Right lobe of liver (tissue), 6 donors: Measurements from ENCODE around the gene IFNA21. TPM values are rescaled to one million over a fixed set of nuclear protein-coding genes. Genes with fewer than 3 reads are reported as not detected.

Experiments
- ATAC-seq, 4 donors: fragments of 200-7000 bp; cut with Tn5 transposase; one replicate each; pipeline ENCODE4 v1.9.1; 2020; ENCODE audit warnings: mild to moderate bottlenecking in 4 of 4, moderate library complexity in 4 of 4
- DNase-seq, 3 donors: peaks; one replicate each; pipeline ENCODE4 v3.0.0-alpha.2; 2020
- H3K27ac ChIP-seq, 3 donors: fragments of 200-600 bp; one replicate each; pipeline ENCODE4 v1.8.0; 2022
- H3K27me3 ChIP-seq, 2 donors: fragments of 200-600 bp; one replicate each; pipeline ENCODE4 v1.8.0; 2022
- H3K36me3 ChIP-seq, 4 donors: fragments of 200-600 bp; sonication (generic) in 1 of 4; one replicate each; pipeline versions ENCODE4 v1.5.1 to v1.8.0; 2017 to 2022; ENCODE audit warnings: control low read depth in 1 of 4
- H3K4me1 ChIP-seq, 4 donors: fragments of 200-600 bp; sonication (generic) in 1 of 4; one replicate each; pipeline versions ENCODE4 v1.5.1 to v1.8.0; 2017 to 2022; ENCODE audit warnings: control low read depth in 1 of 4
- H3K4me3 ChIP-seq, 3 donors: fragments of 200-600 bp; one replicate each; pipeline ENCODE4 v1.8.0; 2022
- H3K9me3 ChIP-seq, 4 donors: fragments of 200-600 bp; sonication (generic) in 1 of 4; one replicate each; pipeline versions ENCODE4 v1.5.1 to v1.8.0; 2017 to 2022; ENCODE audit warnings: control low read depth in 1 of 4
- CTCF ChIP-seq, 4 donors: fragments of 200-600 bp in 3 of 4; fragments of 450-650 bp in 1 of 4; IDR thresholded peaks; one replicate each; pipeline versions ENCODE4 v1.5.1 to v1.8.0; 2016 to 2022; ENCODE audit warnings: antibody characterized with exemption in 4 of 4, mild to moderate bottlenecking in 2 of 4
- POLR2A ChIP-seq: fragments of 450-650 bp; IDR thresholded peaks from one replicate; pipeline ENCODE4 v1.6.1; 2017; ENCODE audit warnings: antibody characterized with exemption, mild to moderate bottlenecking
- WGBS: methylation state at CpG from one replicate; pipeline ENCODE4 v1.1.6; 2018; ENCODE audit warnings: low coverage, low lambda C conversion rate; ENCODE audit not compliant: insufficient coverage; ENCODE audit errors: missing lambda C conversion rate; 5-methylcytosine and 5-hydroxymethylcytosine counted together
- intact Hi-C, 2 donors: fragments of 100-400 bp; cut with DNase I; formaldehyde crosslinking; loops; one replicate each; pipeline versions ENCODE4 v1.11.2 to v1.14.1; 2022
- total RNA-seq, 6 experiments: library from RNA; depleted of rRNA in 2 of 6; stranded (reverse); fragments of >200 nt in 2 of 6; fragmentation: NEBNext Ultra II Directional in 3 of 6; extraction: Animal tissue kit (Norgen Biotek cat#: 25700) in 3 of 6; gene quantifications; one replicate each; pipeline versions ENCODE4 v1.1.0 to v1.2.4, GENCODE V29; 2016 to 2023
- donor health status: DM: no; HTN: yes; CAD: no.
- donor health status: DM: no; HTN: no; CAD: no.
- donor health status: DM: no; HTN: no; CAD: no.
- donor health status: DM: no; HTN: yes; CAD: no.
- donor health status: DM: no; HTN: yes; CAD: no.

IFNA21 gene
- total RNA-seq, 6 experiments from 2014 or later = not detected

DNA sequence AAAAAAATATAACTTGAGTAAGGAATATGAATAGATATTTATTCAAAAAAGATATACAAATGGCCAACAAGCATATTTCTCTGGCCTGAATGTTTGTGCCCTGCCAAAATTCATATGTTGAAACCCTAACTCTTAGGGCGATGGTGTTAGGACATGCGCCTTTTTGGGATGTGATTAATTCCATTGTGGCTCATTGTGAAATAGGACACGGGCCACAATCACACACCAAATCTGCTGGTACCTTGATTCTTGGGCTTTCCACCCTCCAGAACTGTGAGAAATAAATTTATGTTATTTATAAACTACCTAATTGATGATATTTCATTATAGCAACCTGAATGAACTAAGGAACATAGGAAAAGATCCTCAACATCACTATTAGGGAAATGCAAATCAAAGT is 5.7 kb upstream of the IFNA21 start:
- Histone ChIP-seq H3K4me1 (no peaks in the 10 kb centered on the region), H3K27me3 (no peaks in the 10 kb centered on the region), H3K36me3 (no peaks in the 10 kb centered on the region), H3K4me3 (no peak overlapping the region), H3K9me3 (no peaks in the 10 kb centered on the region), H3K27ac (no peak overlapping the region)
- ATAC-seq (no peak), DNase-seq (no peak)
- TF ChIP-seq POLR2A (no peak), CTCF (IDR thresholded peaks at IDR 0.05) (no peak)
- WGBS = 76% methylated on average over 3 of the region's 3 CpGs
- intact Hi-C loops = no loop called here

DNA sequence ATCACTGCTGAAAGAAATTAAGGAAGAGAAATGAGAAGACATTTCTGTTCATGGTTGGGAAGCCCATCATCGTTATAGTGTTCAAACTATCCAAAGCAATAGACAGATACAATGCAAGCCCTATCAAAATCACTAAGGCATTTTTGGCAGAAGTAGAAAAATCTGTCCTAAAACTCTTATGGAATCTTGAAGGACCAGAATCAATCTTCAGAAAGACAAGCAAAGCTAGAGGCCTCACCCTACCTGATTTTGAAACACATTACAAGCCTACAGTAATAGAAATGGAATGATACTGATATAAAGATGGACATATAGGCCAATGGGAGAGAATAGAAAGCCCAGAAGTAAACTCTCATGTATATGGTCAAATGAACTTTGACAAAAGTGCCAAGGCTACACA is 4.9 kb upstream of the IFNA21 start:
- DNase-seq (no peak), ATAC-seq (no peak)
- Histone ChIP-seq H3K27ac (no peak overlapping the region), H3K4me3 (no peak overlapping the region), H3K27me3 (no peaks in the 10 kb centered on the region), H3K36me3 (no peaks in the 10 kb centered on the region), H3K4me1 (no peaks in the 10 kb centered on the region), H3K9me3 (no peaks in the 10 kb centered on the region)
- intact Hi-C loops = no loop called here
- TF ChIP-seq CTCF (IDR thresholded peaks at IDR 0.05) (no peak), POLR2A (no peak)
- 20% methylated on average over 1 of the region's 1 CpG for WGBS

DNA sequence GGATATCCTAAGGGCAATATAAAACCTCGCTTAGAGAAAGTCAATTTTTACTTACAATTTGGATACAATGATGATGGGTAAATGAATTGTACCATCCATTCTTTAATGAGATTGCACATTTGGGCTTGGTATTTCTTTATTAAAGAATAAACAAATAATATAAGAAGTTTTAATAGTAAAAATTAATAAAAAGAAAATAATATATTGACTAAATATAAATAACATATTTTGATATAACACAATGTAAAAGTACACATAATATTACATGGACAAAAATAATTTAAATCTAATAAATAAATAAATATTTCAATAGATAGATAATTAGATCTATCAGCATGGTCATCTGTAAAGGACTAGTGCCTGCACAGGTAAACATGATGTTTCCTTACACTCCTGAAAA is 944 bp downstream of the IFNA21 start:
- Histone ChIP-seq H3K27ac (no peak overlapping the region), H3K9me3 (no peaks in the 10 kb centered on the region), H3K36me3 (no peaks in the 10 kb centered on the region), H3K27me3 (no peaks in the 10 kb centered on the region), H3K4me3 (no peak overlapping the region), H3K4me1 (no peaks in the 10 kb centered on the region)
- no peak for DNase-seq
- no peak for TF ChIP-seq CTCF (IDR thresholded peaks at IDR 0.05)
- no peak for TF ChIP-seq POLR2A
- 60% methylated on average over 1 of the region's 1 CpG for WGBS
- no peak for ATAC-seq
- intact Hi-C loops = no loop called here

- TF ChIP-seq CTCF (IDR thresholded peaks at IDR 0.05) (no peak), POLR2A (no peak)
- Histone ChIP-seq H3K4me1 (no peaks in the 10 kb centered on the region), H3K27me3 (no peaks in the 10 kb centered on the region), H3K27ac (no peak overlapping the region), H3K36me3 (no peaks in the 10 kb centered on the region), H3K4me3 (no peak overlapping the region), H3K9me3 (no peaks in the 10 kb centered on the region)
- intact Hi-C loops = no loop called here
- no peak for ATAC-seq
- WGBS = 8% methylated on average over 1 of the region's 1 CpG
- DNase-seq = no peak
These were observed 6.3 kb downstream of the IFNA21 start for GRCh38 chr9:21160178-21160577.

DNA sequence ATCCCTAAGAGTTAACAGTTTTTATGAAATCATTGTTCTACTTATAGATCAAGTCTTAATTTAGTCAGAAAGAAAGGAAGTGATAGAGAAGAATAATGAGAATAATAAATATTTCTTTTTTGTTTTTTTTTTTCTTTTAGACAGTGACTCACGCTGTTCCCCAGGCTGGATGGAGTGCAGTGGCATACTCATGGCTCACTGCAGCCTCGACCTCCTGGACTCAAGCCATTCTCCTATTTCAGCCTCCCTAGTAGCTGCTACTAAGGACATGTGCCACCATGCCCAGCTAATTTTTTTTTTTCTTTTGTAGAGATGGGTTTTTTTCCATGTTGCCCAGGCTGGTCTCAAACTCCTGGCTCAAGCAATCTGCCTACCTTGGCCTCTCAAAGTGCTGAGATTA is 11.0 kb downstream of the IFNA21 start:
- WGBS = 36% methylated on average over 2 of the region's 2 CpGs
- Histone ChIP-seq H3K27ac (no peak overlapping the region), H3K36me3 (no peaks in the 10 kb centered on the region), H3K9me3 (no peaks in the 10 kb centered on the region), H3K4me1 (no peaks in the 10 kb centered on the region), H3K27me3 (no peaks in the 10 kb centered on the region), H3K4me3 (no peak overlapping the region)
- TF ChIP-seq CTCF (IDR thresholded peaks at IDR 0.05) = no peak
- TF ChIP-seq POLR2A = no peak
- no peak for DNase-seq
- ATAC-seq = no peak
- intact Hi-C loops = no loop called here
